Peyer's patch (tissue), 4 donors: ENCODE measurements around the gene FBXL16. TPM values are rescaled to one million over a fixed set of nuclear protein-coding genes. Genes with fewer than 3 reads are reported as not detected.

Experiments
- DNase-seq, 3 donors: peaks; one replicate each; pipeline ENCODE4 v3.0.0-alpha.2; 2017 to 2019
- H3K27ac ChIP-seq, 4 donors: fragments of 200-600 bp; sonication (generic); one replicate each; pipeline ENCODE4 v1.5.1; 2016 to 2019
- H3K27me3 ChIP-seq, 2 donors: fragments of 200-600 bp; sonication (generic); one replicate each; pipeline ENCODE4 v1.5.1; 2019
- H3K36me3 ChIP-seq, 3 donors: fragments of 200-600 bp; sonication (generic); one replicate each; pipeline ENCODE4 v1.5.1; 2016 to 2019
- H3K4me1 ChIP-seq, 4 donors: fragments of 200-600 bp; sonication (generic); one replicate each; pipeline ENCODE4 v1.5.1; 2016 to 2019
- H3K4me3 ChIP-seq, 4 donors: fragments of 200-600 bp; sonication (generic); 1 replicate in 3 of 4; 2 replicates in 1 of 4; pipeline ENCODE4 v1.5.1; 2016 to 2019; ENCODE audit warnings: mild to moderate bottlenecking in 1 of 4
- H3K9me3 ChIP-seq, 4 donors: fragments of 200-600 bp; sonication (generic); one replicate each; pipeline ENCODE4 v1.5.1; 2016 to 2019; ENCODE audit warnings: mild to moderate bottlenecking in 1 of 4
- POLR2A ChIP-seq, 2 donors: fragments of 450-650 bp; IDR thresholded peaks; one replicate each; pipeline ENCODE4 v1.5.1; 2017; ENCODE audit warnings: antibody characterized with exemption in 2 of 2, mild to moderate bottlenecking in 2 of 2, moderate library complexity in 2 of 2
- total RNA-seq, 4 donors: library from RNA; depleted of rRNA; stranded (reverse); fragments of >200 nt; gene quantifications; one replicate each; pipeline ENCODE4 v1.1.0, GENCODE V29; 2016
- TF ChIP-seq, protein P1 (sequence below), 6 experiments: fragments of 450-650 bp in 4 of 6; fragments of 200-600 bp in 2 of 6; sonication (generic) in 1 of 6; IDR thresholded peaks; one replicate each; pipeline ENCODE4 v1.5.1; 2017 to 2019; ENCODE audit warnings: antibody characterized with exemption in 6 of 6, mild to moderate bottlenecking in 3 of 6, moderate library complexity in 1 of 6

Gene FBXL16
- total RNA-seq, 4 donors from 2014 or later, result 1.4 to 2.5 (median 1.9) TPM

- no peak for TF ChIP-seq POLR2A (IDR thresholded peaks at IDR 0.05)
- TF ChIP-seq, protein P1, sequence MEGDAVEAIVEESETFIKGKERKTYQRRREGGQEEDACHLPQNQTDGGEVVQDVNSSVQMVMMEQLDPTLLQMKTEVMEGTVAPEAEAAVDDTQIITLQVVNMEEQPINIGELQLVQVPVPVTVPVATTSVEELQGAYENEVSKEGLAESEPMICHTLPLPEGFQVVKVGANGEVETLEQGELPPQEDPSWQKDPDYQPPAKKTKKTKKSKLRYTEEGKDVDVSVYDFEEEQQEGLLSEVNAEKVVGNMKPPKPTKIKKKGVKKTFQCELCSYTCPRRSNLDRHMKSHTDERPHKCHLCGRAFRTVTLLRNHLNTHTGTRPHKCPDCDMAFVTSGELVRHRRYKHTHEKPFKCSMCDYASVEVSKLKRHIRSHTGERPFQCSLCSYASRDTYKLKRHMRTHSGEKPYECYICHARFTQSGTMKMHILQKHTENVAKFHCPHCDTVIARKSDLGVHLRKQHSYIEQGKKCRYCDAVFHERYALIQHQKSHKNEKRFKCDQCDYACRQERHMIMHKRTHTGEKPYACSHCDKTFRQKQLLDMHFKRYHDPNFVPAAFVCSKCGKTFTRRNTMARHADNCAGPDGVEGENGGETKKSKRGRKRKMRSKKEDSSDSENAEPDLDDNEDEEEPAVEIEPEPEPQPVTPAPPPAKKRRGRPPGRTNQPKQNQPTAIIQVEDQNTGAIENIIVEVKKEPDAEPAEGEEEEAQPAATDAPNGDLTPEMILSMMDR (IDR thresholded peaks at IDR 0.05), result no peak
- H3K4me3 ChIP-seq, result peak overlapping the region; percentile 71 to 87 (median 74)
- H3K4me1 ChIP-seq, result peaks cover 0 to 30% (median 22%) of the 10 kb centered on the region in 4 donors
- no peaks in the 10 kb centered on the region for H3K9me3 ChIP-seq
- DNase-seq, result no peak
- H3K36me3 ChIP-seq, result peaks cover 0 to 10% (median 0%) of the 10 kb centered on the region in 3 donors
- peaks cover 0 to 11% of the 10 kb centered on the region in 2 donors for H3K27me3 ChIP-seq
- H3K27ac ChIP-seq, result peak overlapping the region in 3 of 4 donors; percentile 77 to 89 (median 83)
These were observed 16.3 kb downstream of the FBXL16 start for GRCh38 chr16:689175-689897.

- no peak overlapping the region for H3K27ac ChIP-seq
- no peak overlapping the region for H3K4me3 ChIP-seq
- peaks cover 0 to 20% (median 0%) of the 10 kb centered on the region in 3 donors for H3K36me3 ChIP-seq
- no peak for DNase-seq
- H3K27me3 ChIP-seq, result no peaks in the 10 kb centered on the region
- peaks cover 0 to 35% (median 24%) of the 10 kb centered on the region in 4 donors for H3K4me1 ChIP-seq
- H3K9me3 ChIP-seq, result no peaks in the 10 kb centered on the region
- TF ChIP-seq, protein P1 (IDR thresholded peaks at IDR 0.05), result no peak
- no peak for TF ChIP-seq POLR2A (IDR thresholded peaks at IDR 0.05)
These were observed 18.1 kb downstream of the FBXL16 start for GRCh38 chr16:687499-687898.

- Histone ChIP-seq H3K36me3 (peaks cover 0 to 28% (median 0%) of the 10 kb centered on the region in 3 donors), H3K9me3 (no peaks in the 10 kb centered on the region), H3K27ac (no peak overlapping the region), H3K4me3 (no peak overlapping the region), H3K27me3 (no peaks in the 10 kb centered on the region), H3K4me1 (peaks cover 0 to 43% (median 25%) of the 10 kb centered on the region in 4 donors)
- no peak for DNase-seq
- no peak for TF ChIP-seq POLR2A (IDR thresholded peaks at IDR 0.05)
- TF ChIP-seq, protein P1 (IDR thresholded peaks at IDR 0.05), result no peak
These were observed 18.9 kb downstream of the FBXL16 start for GRCh38 chr16:686459-687260.

GRCh38 chr16:685967-686366 lies 19.6 kb downstream of the FBXL16 start:
- Histone ChIP-seq H3K4me1 (peaks cover 0 to 50% (median 32%) of the 10 kb centered on the region in 4 donors), H3K4me3 (no peak overlapping the region), H3K27ac (no peak overlapping the region), H3K27me3 (no peaks in the 10 kb centered on the region), H3K36me3 (peaks cover 0 to 32% (median 0%) of the 10 kb centered on the region in 3 donors), H3K9me3 (no peaks in the 10 kb centered on the region)
- TF ChIP-seq, protein P1 (IDR thresholded peaks at IDR 0.05), result peak in 3 of 6 experiments; percentile 30 to 57 (median 37)
- no peak for TF ChIP-seq POLR2A (IDR thresholded peaks at IDR 0.05)
- peak in 2 of 3 donors; percentile 70 to 78 for DNase-seq

- Histone ChIP-seq H3K4me3 (peak overlapping the region; percentile 58 to 83 (median 72)), H3K27ac (peak overlapping the region in 3 of 4 donors; percentile 55 to 85 (median 75)), H3K4me1 (peaks cover 0 to 52% (median 34%) of the 10 kb centered on the region in 4 donors), H3K36me3 (peaks cover 0 to 32% (median 0%) of the 10 kb centered on the region in 3 donors), H3K27me3 (no peaks in the 10 kb centered on the region), H3K9me3 (no peaks in the 10 kb centered on the region)
- no peak for TF ChIP-seq POLR2A (IDR thresholded peaks at IDR 0.05)
- TF ChIP-seq, protein P1 (IDR thresholded peaks at IDR 0.05), result no peak
- no peak for DNase-seq
These were observed 20.5 kb downstream of the FBXL16 start for GRCh38 chr16:684961-685696.
